H1 (cell line): Measurements from ENCODE around the gene SMYD4. TPM values are rescaled to one million over a fixed set of nuclear protein-coding genes. Genes with fewer than 3 reads are reported as not detected.

ENCODE experiments used
- RAD21 ChIP-seq, 2 experiments: IDR thresholded peaks in 1 of 2; conservative IDR thresholded peaks in 1 of 2; 2 replicates each; pipeline ENCODE4 v1.6.1; 2011; ENCODE audit warnings: low read depth in 2 of 2, low read length in 2 of 2, improper control_type of control experiment in 1 of 2, inconsistent platforms in 1 of 2, mild to moderate bottlenecking in 1 of 2, moderate library complexity in 1 of 2
- polyA plus RNA-seq, 7 experiments: library from polyadenylated mRNA; depleted of rRNA in 3 of 7; stranded (reverse) in 5 of 7; unstranded in 2 of 7; fragments of >200 nt in 5 of 7; fragments of 200-250 nt in 2 of 7; gene quantifications; 1 replicate in 5 of 7; 2 replicates in 1 of 7; 4 replicates in 1 of 7; pipeline versions ENCODE4 v1.2.1 to v1.2.3, GENCODE V29; 2011 to 2013; ENCODE audit warnings: missing spikeins in 2 of 7, mixed read lengths in 2 of 7
- total RNA-seq: library from RNA; stranded (reverse); fragmentation: NEBNext Ultra II Directional; extraction: Animal tissue kit (Norgen Biotek cat#: 25700); gene quantifications from 2 replicates; pipeline ENCODE4 v1.2.1, GENCODE V29; 2021
- TF ChIP-seq, protein P1 (sequence below): fragments of 300-600 bp; sonication (generic); IDR thresholded peaks from 2 replicates; pipeline ENCODE4 v1.7.1; 2012; ENCODE audit warnings: low read length, moderate library complexity, mild to moderate bottlenecking, inconsistent platforms; ENCODE audit not compliant: insufficient replicate concordance

SMYD4 gene
- total and polyA plus RNA-seq, 2 of the 8 experiments (the other 6 are each of a cell fraction or from before 2014, with no cell fraction given) = 10.5 to 23.4 TPM

DNA sequence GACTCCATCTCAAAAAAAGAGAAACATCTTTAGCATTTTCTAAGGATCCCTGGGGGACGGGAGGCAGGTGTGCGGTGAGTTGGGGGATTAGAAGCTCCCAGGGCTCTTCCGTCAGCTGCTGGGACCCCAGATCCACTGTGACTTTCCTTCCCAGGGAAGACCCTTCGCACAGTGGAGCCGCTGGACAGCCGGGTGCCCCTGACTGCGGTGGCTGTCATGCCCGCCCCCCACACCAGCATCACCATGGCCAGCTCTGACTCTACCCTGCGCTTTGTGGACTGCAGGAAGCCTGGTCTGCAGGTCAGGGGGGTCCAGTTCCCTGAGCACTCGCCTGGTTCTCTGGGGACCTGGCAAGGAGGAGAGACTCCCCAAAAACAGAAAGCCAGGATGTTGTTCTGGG is 94.3 kb downstream of the SMYD4 start (continued):
- TF ChIP-seq, protein P1, sequence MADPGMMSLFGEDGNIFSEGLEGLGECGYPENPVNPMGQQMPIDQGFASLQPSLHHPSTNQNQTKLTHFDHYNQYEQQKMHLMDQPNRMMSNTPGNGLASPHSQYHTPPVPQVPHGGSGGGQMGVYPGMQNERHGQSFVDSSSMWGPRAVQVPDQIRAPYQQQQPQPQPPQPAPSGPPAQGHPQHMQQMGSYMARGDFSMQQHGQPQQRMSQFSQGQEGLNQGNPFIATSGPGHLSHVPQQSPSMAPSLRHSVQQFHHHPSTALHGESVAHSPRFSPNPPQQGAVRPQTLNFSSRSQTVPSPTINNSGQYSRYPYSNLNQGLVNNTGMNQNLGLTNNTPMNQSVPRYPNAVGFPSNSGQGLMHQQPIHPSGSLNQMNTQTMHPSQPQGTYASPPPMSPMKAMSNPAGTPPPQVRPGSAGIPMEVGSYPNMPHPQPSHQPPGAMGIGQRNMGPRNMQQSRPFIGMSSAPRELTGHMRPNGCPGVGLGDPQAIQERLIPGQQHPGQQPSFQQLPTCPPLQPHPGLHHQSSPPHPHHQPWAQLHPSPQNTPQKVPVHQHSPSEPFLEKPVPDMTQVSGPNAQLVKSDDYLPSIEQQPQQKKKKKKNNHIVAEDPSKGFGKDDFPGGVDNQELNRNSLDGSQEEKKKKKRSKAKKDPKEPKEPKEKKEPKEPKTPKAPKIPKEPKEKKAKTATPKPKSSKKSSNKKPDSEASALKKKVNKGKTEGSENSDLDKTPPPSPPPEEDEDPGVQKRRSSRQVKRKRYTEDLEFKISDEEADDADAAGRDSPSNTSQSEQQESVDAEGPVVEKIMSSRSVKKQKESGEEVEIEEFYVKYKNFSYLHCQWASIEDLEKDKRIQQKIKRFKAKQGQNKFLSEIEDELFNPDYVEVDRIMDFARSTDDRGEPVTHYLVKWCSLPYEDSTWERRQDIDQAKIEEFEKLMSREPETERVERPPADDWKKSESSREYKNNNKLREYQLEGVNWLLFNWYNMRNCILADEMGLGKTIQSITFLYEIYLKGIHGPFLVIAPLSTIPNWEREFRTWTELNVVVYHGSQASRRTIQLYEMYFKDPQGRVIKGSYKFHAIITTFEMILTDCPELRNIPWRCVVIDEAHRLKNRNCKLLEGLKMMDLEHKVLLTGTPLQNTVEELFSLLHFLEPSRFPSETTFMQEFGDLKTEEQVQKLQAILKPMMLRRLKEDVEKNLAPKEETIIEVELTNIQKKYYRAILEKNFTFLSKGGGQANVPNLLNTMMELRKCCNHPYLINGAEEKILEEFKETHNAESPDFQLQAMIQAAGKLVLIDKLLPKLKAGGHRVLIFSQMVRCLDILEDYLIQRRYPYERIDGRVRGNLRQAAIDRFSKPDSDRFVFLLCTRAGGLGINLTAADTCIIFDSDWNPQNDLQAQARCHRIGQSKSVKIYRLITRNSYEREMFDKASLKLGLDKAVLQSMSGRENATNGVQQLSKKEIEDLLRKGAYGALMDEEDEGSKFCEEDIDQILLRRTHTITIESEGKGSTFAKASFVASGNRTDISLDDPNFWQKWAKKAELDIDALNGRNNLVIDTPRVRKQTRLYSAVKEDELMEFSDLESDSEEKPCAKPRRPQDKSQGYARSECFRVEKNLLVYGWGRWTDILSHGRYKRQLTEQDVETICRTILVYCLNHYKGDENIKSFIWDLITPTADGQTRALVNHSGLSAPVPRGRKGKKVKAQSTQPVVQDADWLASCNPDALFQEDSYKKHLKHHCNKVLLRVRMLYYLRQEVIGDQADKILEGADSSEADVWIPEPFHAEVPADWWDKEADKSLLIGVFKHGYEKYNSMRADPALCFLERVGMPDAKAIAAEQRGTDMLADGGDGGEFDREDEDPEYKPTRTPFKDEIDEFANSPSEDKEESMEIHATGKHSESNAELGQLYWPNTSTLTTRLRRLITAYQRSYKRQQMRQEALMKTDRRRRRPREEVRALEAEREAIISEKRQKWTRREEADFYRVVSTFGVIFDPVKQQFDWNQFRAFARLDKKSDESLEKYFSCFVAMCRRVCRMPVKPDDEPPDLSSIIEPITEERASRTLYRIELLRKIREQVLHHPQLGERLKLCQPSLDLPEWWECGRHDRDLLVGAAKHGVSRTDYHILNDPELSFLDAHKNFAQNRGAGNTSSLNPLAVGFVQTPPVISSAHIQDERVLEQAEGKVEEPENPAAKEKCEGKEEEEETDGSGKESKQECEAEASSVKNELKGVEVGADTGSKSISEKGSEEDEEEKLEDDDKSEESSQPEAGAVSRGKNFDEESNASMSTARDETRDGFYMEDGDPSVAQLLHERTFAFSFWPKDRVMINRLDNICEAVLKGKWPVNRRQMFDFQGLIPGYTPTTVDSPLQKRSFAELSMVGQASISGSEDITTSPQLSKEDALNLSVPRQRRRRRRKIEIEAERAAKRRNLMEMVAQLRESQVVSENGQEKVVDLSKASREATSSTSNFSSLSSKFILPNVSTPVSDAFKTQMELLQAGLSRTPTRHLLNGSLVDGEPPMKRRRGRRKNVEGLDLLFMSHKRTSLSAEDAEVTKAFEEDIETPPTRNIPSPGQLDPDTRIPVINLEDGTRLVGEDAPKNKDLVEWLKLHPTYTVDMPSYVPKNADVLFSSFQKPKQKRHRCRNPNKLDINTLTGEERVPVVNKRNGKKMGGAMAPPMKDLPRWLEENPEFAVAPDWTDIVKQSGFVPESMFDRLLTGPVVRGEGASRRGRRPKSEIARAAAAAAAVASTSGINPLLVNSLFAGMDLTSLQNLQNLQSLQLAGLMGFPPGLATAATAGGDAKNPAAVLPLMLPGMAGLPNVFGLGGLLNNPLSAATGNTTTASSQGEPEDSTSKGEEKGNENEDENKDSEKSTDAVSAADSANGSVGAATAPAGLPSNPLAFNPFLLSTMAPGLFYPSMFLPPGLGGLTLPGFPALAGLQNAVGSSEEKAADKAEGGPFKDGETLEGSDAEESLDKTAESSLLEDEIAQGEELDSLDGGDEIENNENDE = no peak
- no peak for TF ChIP-seq RAD21 (IDR thresholded peaks at IDR 0.05 in 1 of 2, conservative IDR thresholded peaks at IDR 0.05 in 1 of 2; ENCODE audit: low read depth in 2 of 2, low read length in 2 of 2)
